ENCODE data around the gene C1QTNF2. TPM values are rescaled to one million over a fixed set of nuclear protein-coding genes. Genes with fewer than 3 reads are reported as not detected.

The C1QTNF2 gene
- total and polyA plus RNA-seq, 10 of the 15 experiments (the other 5 are each of a cell fraction or from before 2014, with no cell fraction given): not detected

DNA sequence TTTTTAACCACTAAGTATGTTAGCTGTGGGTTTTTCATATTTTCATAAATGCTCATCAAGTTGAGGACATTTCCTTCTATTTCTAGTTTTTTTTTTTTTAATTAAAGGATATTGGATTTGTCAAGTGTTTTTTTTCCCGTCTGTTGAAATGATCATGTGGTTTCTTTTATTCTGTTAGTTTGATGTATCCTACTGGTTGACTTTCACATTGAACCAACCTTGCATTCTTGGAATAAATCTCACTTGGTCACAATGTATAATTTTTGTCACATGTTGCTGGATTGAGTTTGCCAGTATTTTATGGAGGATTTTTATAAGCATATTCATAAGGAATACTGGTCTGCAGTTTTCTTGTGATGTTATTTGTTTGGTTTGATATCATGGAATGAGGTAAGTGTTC, 17.0 kb upstream of the C1QTNF2 start:
- H3K36me3 ChIP-seq (ENCODE audit: control insufficient read depth in 2 of 2, insufficient read depth in 2 of 2, low read length in 1 of 2): no peaks in the 10 kb centered on the region
- H3K9ac ChIP-seq (ENCODE audit: control insufficient read depth, insufficient read depth, low read length): no peak overlapping the region
- no peaks in the 10 kb centered on the region; the same call in 1 of the 3 replicates for H3K9me3 ChIP-seq (replicated peaks; ENCODE audit: control insufficient read depth, insufficient read depth, low read length)
- ChIA-PET CTCF (interaction anchor here (0.7 to 1.4 kb wide), 2 partner anchors 306 to 400 kb away, joined by 3 read pairs; no protein-coding TSS in a partner anchor), SMC1A (ENCODE audit: uncharacterized antibody, unreplicated experiment) (no interaction called here), POLR2A (no interaction called here), RAD21 (ENCODE audit: unreplicated experiment) (no interaction called here)
- no peaks in the 10 kb centered on the region for H4K20me1 ChIP-seq (ENCODE audit: control insufficient read depth, insufficient read depth)
- intact Hi-C loops (cut with micrococcal nuclease; ENCODE audit: unreplicated experiment) (no loop called here), in situ Hi-C loops (cut with MboI) (no loop called here)
- FAIRE-seq (no peak), ATAC-seq (no peak), DNase-seq (ENCODE audit: low read depth, low spot score) (no peak)
- no peaks in the 10 kb centered on the region; a peak in 1 of 4 replicates for H3K27me3 ChIP-seq (replicated peaks in 1 of 2; ENCODE audit: control insufficient read depth in 2 of 2, insufficient read depth in 2 of 2, low read length in 1 of 2)
- H3K4me3 ChIP-seq: no peak overlapping the region
- H2AFZ ChIP-seq (ENCODE audit: control insufficient read depth, low read depth, low read length): no peak overlapping the region
- WGBS (ENCODE audit: insufficient coverage, insufficient replicate concordance, low lambda C conversion rate, missing lambda C conversion rate): 86% methylated on average over 1 of the region's 1 CpG
- BruUV-seq (replicated peaks): no TSS peak
- no peak overlapping the region for H3K4me2 ChIP-seq (ENCODE audit: control insufficient read depth, insufficient read depth)
- no peaks in the 10 kb centered on the region for H3K79me2 ChIP-seq (ENCODE audit: control insufficient read depth, insufficient read depth, low read length)
- H3K27ac ChIP-seq (ENCODE audit: control insufficient read depth, insufficient read depth): no peak overlapping the region
- H3K4me1 ChIP-seq (ENCODE audit: control insufficient read depth, insufficient read depth, low read length): no peaks in the 10 kb centered on the region
- TF ChIP-seq CHD1 (IDR thresholded peaks at IDR 0.05; ENCODE audit: low read depth, low read length): no peak
- no peak for TF ChIP-seq RAD51 (IDR thresholded peaks at IDR 0.05)
- TF ChIP-seq, protein P1, sequence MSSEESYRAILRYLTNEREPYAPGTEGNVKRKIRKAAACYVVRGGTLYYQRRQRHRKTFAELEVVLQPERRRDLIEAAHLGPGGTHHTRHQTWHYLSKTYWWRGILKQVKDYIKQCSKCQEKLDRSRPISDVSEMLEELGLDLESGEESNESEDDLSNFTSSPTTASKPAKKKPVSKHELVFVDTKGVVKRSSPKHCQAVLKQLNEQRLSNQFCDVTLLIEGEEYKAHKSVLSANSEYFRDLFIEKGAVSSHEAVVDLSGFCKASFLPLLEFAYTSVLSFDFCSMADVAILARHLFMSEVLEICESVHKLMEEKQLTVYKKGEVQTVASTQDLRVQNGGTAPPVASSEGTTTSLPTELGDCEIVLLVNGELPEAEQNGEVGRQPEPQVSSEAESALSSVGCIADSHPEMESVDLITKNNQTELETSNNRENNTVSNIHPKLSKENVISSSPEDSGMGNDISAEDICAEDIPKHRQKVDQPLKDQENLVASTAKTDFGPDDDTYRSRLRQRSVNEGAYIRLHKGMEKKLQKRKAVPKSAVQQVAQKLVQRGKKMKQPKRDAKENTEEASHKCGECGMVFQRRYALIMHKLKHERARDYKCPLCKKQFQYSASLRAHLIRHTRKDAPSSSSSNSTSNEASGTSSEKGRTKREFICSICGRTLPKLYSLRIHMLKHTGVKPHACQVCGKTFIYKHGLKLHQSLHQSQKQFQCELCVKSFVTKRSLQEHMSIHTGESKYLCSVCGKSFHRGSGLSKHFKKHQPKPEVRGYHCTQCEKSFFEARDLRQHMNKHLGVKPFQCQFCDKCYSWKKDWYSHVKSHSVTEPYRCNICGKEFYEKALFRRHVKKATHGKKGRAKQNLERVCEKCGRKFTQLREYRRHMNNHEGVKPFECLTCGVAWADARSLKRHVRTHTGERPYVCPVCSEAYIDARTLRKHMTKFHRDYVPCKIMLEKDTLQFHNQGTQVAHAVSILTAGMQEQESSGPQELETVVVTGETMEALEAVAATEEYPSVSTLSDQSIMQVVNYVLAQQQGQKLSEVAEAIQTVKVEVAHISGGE (CRISPR knock-in tag; IDR thresholded peaks at IDR 0.05): no peak
- TF ChIP-seq, protein P2, sequence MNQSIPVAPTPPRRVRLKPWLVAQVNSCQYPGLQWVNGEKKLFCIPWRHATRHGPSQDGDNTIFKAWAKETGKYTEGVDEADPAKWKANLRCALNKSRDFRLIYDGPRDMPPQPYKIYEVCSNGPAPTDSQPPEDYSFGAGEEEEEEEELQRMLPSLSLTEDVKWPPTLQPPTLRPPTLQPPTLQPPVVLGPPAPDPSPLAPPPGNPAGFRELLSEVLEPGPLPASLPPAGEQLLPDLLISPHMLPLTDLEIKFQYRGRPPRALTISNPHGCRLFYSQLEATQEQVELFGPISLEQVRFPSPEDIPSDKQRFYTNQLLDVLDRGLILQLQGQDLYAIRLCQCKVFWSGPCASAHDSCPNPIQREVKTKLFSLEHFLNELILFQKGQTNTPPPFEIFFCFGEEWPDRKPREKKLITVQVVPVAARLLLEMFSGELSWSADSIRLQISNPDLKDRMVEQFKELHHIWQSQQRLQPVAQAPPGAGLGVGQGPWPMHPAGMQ (IDR thresholded peaks at IDR 0.05; ENCODE audit: borderline replicate concordance): no peak
- no peak for TF ChIP-seq MTA3 (IDR thresholded peaks at IDR 0.05; ENCODE audit: borderline replicate concordance, low read length)
- TF ChIP-seq ZNF622 (IDR thresholded peaks at IDR 0.05): no peak
- TF ChIP-seq, protein P3, sequence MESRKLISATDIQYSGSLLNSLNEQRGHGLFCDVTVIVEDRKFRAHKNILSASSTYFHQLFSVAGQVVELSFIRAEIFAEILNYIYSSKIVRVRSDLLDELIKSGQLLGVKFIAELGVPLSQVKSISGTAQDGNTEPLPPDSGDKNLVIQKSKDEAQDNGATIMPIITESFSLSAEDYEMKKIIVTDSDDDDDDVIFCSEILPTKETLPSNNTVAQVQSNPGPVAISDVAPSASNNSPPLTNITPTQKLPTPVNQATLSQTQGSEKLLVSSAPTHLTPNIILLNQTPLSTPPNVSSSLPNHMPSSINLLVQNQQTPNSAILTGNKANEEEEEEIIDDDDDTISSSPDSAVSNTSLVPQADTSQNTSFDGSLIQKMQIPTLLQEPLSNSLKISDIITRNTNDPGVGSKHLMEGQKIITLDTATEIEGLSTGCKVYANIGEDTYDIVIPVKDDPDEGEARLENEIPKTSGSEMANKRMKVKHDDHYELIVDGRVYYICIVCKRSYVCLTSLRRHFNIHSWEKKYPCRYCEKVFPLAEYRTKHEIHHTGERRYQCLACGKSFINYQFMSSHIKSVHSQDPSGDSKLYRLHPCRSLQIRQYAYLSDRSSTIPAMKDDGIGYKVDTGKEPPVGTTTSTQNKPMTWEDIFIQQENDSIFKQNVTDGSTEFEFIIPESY (IDR thresholded peaks at IDR 0.05): no peak
- no peak for TF ChIP-seq ZNF217 (IDR thresholded peaks at IDR 0.05)
- TF ChIP-seq, protein P4, sequence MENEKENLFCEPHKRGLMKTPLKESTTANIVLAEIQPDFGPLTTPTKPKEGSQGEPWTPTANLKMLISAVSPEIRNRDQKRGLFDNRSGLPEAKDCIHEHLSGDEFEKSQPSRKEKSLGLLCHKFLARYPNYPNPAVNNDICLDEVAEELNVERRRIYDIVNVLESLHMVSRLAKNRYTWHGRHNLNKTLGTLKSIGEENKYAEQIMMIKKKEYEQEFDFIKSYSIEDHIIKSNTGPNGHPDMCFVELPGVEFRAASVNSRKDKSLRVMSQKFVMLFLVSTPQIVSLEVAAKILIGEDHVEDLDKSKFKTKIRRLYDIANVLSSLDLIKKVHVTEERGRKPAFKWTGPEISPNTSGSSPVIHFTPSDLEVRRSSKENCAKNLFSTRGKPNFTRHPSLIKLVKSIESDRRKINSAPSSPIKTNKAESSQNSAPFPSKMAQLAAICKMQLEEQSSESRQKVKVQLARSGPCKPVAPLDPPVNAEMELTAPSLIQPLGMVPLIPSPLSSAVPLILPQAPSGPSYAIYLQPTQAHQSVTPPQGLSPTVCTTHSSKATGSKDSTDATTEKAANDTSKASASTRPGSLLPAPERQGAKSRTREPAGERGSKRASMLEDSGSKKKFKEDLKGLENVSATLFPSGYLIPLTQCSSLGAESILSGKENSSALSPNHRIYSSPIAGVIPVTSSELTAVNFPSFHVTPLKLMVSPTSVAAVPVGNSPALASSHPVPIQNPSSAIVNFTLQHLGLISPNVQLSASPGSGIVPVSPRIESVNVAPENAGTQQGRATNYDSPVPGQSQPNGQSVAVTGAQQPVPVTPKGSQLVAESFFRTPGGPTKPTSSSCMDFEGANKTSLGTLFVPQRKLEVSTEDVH (IDR thresholded peaks at IDR 0.05; ENCODE audit: low read depth, partially characterized antibody): no peak
- TF ChIP-seq, protein P5, sequence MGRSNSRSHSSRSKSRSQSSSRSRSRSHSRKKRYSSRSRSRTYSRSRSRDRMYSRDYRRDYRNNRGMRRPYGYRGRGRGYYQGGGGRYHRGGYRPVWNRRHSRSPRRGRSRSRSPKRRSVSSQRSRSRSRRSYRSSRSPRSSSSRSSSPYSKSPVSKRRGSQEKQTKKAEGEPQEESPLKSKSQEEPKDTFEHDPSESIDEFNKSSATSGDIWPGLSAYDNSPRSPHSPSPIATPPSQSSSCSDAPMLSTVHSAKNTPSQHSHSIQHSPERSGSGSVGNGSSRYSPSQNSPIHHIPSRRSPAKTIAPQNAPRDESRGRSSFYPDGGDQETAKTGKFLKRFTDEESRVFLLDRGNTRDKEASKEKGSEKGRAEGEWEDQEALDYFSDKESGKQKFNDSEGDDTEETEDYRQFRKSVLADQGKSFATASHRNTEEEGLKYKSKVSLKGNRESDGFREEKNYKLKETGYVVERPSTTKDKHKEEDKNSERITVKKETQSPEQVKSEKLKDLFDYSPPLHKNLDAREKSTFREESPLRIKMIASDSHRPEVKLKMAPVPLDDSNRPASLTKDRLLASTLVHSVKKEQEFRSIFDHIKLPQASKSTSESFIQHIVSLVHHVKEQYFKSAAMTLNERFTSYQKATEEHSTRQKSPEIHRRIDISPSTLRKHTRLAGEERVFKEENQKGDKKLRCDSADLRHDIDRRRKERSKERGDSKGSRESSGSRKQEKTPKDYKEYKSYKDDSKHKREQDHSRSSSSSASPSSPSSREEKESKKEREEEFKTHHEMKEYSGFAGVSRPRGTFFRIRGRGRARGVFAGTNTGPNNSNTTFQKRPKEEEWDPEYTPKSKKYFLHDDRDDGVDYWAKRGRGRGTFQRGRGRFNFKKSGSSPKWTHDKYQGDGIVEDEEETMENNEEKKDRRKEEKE (IDR thresholded peaks at IDR 0.05): no peak

Data from GM12878 (cell line).